Esophagus muscularis mucosa (tissue), 3 donors: Measurements from ENCODE around the gene STXBP6.

Experiments
- CTCF ChIP-seq, 3 experiments: fragments of 200-600 bp in 2 of 3; fragments of 450-650 bp in 1 of 3; sonication (generic) in 2 of 3; IDR thresholded peaks; one replicate each; pipeline ENCODE4 v1.5.1; 2017 to 2019; ENCODE audit warnings: antibody characterized with exemption in 3 of 3, mild to moderate bottlenecking in 2 of 3, moderate library complexity in 1 of 3
- EP300 ChIP-seq: sonication (generic); formaldehyde crosslinking; IDR thresholded peaks from one replicate; pipeline ENCODE4 v1.6.1; 2017; ENCODE audit warnings: antibody characterized with exemption

- TF ChIP-seq CTCF (IDR thresholded peaks at IDR 0.05) (no peak), EP300 (no peak)
Observed at GRCh38 chr14:24982472-24983155, 67.3 kb downstream of the STXBP6 start.
